ENCODE data around the gene AJM1.

GRCh38 chr9:136857166-136857565, 14.9 kb downstream of the AJM1 start:
- TF ChIP-seq CTCF (IDR thresholded peaks at IDR 0.05) (no peak), POLR2AphosphoS5 (IDR thresholded peaks at IDR 0.05) (no peak)

All from suprapubic skin (tissue), 3 donors.